HL-60 (cell line): Measurements from ENCODE around the gene ADAM19.

Experiments
- GABPA ChIP-seq: IDR thresholded peaks from 2 replicates; pipeline ENCODE4 v1.6.1; 2012; ENCODE audit warnings: low read depth
- TF ChIP-seq, protein P1 (sequence below): IDR thresholded peaks from one replicate; pipeline ENCODE4 v1.5.1; 2011; ENCODE audit warnings: low read length, control low read depth, inconsistent platforms; ENCODE audit not compliant: insufficient read depth

DNA sequence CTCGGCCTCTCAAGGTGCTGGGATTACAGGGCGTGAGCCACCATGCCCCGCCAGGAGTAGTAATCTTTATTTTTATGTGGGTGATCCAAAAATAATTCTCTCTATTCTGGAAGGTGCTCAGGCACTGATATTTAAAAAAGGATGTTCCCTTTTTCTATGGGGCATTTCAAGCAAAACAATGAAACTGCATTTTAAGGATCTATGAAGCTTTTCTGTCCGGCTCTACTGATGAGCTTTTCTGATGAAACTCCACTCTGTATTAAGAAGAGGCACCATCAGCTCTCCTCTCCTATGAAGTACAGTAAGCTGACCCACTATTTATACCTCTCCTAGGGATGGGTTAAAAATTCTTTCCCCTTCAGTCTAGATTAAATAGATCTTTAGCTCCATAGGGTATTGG, 7.4 kb downstream of the ADAM19 start:
- TF ChIP-seq, protein P1, sequence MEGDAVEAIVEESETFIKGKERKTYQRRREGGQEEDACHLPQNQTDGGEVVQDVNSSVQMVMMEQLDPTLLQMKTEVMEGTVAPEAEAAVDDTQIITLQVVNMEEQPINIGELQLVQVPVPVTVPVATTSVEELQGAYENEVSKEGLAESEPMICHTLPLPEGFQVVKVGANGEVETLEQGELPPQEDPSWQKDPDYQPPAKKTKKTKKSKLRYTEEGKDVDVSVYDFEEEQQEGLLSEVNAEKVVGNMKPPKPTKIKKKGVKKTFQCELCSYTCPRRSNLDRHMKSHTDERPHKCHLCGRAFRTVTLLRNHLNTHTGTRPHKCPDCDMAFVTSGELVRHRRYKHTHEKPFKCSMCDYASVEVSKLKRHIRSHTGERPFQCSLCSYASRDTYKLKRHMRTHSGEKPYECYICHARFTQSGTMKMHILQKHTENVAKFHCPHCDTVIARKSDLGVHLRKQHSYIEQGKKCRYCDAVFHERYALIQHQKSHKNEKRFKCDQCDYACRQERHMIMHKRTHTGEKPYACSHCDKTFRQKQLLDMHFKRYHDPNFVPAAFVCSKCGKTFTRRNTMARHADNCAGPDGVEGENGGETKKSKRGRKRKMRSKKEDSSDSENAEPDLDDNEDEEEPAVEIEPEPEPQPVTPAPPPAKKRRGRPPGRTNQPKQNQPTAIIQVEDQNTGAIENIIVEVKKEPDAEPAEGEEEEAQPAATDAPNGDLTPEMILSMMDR: no peak
- TF ChIP-seq GABPA: no peak
